Psoas muscle (tissue), 8 donors: ENCODE measurements around the gene UGT1A6. TPM values are rescaled to one million over a fixed set of nuclear protein-coding genes. Genes with fewer than 3 reads are reported as not detected.

Experiments used
- ATAC-seq, 4 donors: fragments of 200-7000 bp; cut with Tn5 transposase; one replicate each; pipeline ENCODE4 v1.9.1; 2020; ENCODE audit warnings: moderate library complexity in 3 of 4, mild to moderate bottlenecking in 2 of 4
- DNase-seq, 2 donors: peaks; one replicate each; pipeline ENCODE4 v3.0.0-alpha.2; 2020
- H3K27ac ChIP-seq: fragments of 200-600 bp; one replicate; pipeline ENCODE4 v1.8.0; 2022
- H3K27me3 ChIP-seq, 3 donors: fragments of 200-600 bp in 1 of 3; one replicate each; pipeline versions ENCODE4 v1.6.1 to v1.8.0; 2013 to 2022; ENCODE audit warnings: low read length in 2 of 3, mild to moderate bottlenecking in 2 of 3, moderate library complexity in 1 of 3; ENCODE audit not compliant: insufficient read depth in 3 of 3
- H3K36me3 ChIP-seq, 2 donors: fragments of 200-600 bp in 1 of 2; one replicate each; pipeline versions ENCODE4 v1.6.1 to v1.8.0; 2013 to 2022; ENCODE audit warnings: low read depth in 1 of 2, mild to moderate bottlenecking in 1 of 2, moderate library complexity in 1 of 2; ENCODE audit not compliant: insufficient read depth in 1 of 2
- H3K4me1 ChIP-seq: fragments of 200-600 bp; one replicate; pipeline ENCODE4 v1.8.0; 2022
- H3K4me3 ChIP-seq: fragments of 200-600 bp; one replicate; pipeline ENCODE4 v1.8.0; 2022; ENCODE audit warnings: mild to moderate bottlenecking
- H3K9me3 ChIP-seq: fragments of 200-600 bp; one replicate; pipeline ENCODE4 v1.8.0; 2022
- WGBS, 3 donors: extraction: QIAGEN DNeasy Blood & Tissue Kit; methylation state at CpG; one replicate each; pipeline versions ENCODE4 v1.1.6 to v1.1.7; 2013; 5-methylcytosine and 5-hydroxymethylcytosine counted together
- intact Hi-C, 2 donors: fragments of 100-400 bp; cut with DNase I; formaldehyde crosslinking; loops; one replicate each; pipeline versions ENCODE4 v1.11.0 to v1.14.2; 2022
- polyA plus RNA-seq, 3 donors: library from polyadenylated mRNA; stranded (reverse); fragments of 200-250 nt; gene quantifications; one replicate each; pipeline ENCODE4 v1.2.3, GENCODE V29; 2013
- total RNA-seq, 4 donors: library from RNA; stranded (reverse); fragmentation: NEBNext Ultra II Directional in 2 of 4; extraction: Animal tissue kit (Norgen Biotek cat#: 25700) in 2 of 4; gene quantifications; one replicate each; pipeline versions ENCODE4 v1.2.1 to v1.2.4, GENCODE V29; 2021 to 2023
- TF ChIP-seq, protein P1 (sequence below): fragments of 200-600 bp; IDR thresholded peaks from one replicate; pipeline ENCODE4 v1.8.0; 2022; ENCODE audit warnings: antibody characterized with exemption
- donor health status: healthy with polysubstance abuse.
- donor health status: DM: no; HTN: no; CAD: no; lungs with moderate emphysema.
- donor health status: Bipolar disorder and iron deficiency.
- donor health status: healthy.
- donor health status: DM: yes; HTN: yes; CAD: no.
- donor health status: DM: no; HTN: no; CAD: no.
- donor health status: DM: no; HTN: no; CAD: no.
- donor health status: DM: yes; HTN: yes; CAD: no.

The UGT1A6 gene
- total and polyA plus RNA-seq, 7 donors: not detected

DNA sequence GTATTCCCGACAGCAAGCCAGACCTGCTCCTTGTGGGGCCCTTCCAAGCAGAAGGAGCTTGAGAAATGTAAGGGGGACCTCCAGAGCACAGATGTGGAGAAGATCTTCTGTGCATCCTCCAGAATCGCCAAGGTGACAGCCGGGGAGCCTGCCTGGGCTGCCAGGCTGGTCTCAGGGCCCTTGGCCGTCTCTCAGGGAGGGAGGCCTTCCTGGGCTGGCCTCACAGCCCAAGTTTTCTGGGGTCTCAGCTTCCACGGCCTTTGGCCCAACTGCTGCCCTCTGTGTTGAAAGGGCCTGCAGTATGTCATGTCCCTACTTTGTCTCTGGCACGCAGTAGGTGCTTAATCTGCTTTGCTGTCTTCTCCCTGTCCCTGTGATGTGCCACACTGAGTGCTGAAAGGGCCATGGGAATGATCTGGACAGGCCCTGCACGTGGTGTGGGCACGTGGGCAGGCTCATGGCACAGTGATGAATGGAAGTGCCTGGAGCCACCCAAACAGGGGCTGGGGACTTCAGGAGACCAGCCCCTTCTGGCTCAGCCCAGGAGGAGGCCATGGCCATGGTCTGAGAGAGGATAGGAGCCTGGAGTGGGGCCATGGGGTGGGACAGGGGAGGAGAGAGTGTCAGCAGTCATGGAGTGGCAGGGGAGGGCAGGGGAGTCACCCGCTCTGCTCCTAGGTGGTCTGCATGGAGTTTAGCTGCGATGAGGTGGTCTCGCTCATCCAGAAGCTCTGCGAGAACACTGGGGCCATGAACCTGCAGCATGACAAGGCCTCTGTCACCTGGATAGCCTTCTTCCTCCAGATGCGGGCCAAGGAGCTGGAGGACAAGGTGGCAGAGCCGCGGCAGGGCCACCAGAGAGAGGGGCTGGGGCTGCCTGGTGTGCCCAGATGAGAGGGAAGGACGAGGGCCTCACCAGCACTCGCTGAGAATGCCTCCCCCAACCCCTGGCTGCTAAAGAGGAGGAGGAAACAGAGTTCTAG lies 126.2 kb downstream of the UGT1A6 start:
- DNase-seq: no peak
- Histone ChIP-seq H3K4me3 (no peak overlapping the region), H3K27ac (no peak overlapping the region), H3K36me3 (no peaks in the 10 kb centered on the region), H3K4me1 (no peaks in the 10 kb centered on the region), H3K27me3 (peaks cover 0 to 4% (median 0%) of the 10 kb centered on the region in 3 donors), H3K9me3 (no peaks in the 10 kb centered on the region)
- intact Hi-C loops: no loop called here
- no peak for ATAC-seq
- TF ChIP-seq, protein P1, sequence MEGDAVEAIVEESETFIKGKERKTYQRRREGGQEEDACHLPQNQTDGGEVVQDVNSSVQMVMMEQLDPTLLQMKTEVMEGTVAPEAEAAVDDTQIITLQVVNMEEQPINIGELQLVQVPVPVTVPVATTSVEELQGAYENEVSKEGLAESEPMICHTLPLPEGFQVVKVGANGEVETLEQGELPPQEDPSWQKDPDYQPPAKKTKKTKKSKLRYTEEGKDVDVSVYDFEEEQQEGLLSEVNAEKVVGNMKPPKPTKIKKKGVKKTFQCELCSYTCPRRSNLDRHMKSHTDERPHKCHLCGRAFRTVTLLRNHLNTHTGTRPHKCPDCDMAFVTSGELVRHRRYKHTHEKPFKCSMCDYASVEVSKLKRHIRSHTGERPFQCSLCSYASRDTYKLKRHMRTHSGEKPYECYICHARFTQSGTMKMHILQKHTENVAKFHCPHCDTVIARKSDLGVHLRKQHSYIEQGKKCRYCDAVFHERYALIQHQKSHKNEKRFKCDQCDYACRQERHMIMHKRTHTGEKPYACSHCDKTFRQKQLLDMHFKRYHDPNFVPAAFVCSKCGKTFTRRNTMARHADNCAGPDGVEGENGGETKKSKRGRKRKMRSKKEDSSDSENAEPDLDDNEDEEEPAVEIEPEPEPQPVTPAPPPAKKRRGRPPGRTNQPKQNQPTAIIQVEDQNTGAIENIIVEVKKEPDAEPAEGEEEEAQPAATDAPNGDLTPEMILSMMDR: no peak
- 72 to 84% (median 74%) methylated on average over 17 of the region's 17 CpGs for WGBS, 3 donors

DNA sequence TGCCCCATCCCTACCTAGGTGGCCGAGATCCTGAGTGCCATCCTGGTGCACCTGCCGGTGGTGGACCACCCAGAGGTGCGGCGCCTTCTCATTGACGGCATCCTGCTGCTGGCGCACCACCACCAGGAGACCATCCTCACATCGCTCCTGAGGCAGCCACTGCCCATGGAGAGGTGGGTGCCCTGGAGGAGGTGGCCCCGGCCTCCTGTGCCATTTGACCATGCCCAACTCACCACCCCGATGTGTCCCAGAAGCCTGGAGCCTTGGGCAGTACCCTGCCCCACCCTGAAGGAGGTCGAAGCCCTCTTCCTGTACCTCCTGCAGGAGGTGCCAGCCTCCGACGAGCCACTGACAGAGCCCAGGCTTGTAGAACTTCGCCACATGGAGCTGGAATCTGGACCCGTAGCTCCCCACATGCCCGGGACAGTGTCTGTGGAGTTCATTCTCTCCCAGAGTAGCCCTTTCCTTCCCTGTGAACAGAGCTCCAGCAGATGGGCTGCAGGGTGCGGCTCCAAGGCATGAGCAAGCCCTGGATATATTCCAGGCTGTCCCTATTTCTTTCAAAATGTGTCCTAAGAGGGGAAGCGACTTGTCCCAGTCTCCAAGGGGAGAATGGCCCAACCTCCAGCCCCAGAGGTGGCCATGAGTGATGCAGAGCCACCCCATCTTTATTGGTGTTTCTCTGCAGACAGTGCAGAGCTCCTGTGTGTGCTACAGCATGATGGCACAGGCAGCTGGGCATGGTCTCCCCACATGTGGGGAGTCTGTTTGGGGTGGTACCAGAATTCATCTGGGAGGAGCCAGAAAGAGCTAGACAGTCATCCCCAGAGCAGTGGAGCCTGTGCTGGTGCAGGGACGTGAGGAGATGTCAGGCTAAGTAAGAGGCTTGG lies 127.4 kb downstream of the UGT1A6 start:
- no peaks in the 10 kb centered on the region for H3K4me1 ChIP-seq
- no peak overlapping the region for H3K27ac ChIP-seq
- H3K27me3 ChIP-seq: peaks cover 0 to 4% (median 0%) of the 10 kb centered on the region in 3 donors
- intact Hi-C loops: no loop called here
- WGBS, 3 donors: 64 to 75% (median 73%) methylated on average over 16 to 18 of the region's 18 CpGs
- no peaks in the 10 kb centered on the region for H3K9me3 ChIP-seq
- ATAC-seq (no peak), DNase-seq (no peak)
- H3K4me3 ChIP-seq: no peak overlapping the region
- TF ChIP-seq, protein P1: no peak
- H3K36me3 ChIP-seq: no peaks in the 10 kb centered on the region

DNA sequence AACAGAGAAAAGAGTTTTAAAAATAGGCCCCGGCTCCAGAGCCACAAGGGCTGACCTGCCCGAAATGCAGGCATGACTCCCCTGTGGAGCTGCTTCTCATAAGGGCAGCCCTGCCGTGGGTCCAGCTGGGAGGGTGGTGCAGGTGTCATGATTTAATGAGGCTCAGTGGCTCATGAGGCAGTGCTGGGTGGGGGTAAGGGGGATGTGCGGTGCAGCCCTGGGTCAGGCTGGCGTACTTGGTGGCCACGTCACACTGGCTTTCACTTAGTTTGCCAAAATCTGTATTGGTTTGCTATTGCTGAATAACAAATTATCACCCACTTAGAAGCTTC lies 128.1 kb downstream of the UGT1A6 start:
- DNase-seq: no peak
- no peaks in the 10 kb centered on the region for H3K36me3 ChIP-seq
- intact Hi-C loops: no loop called here
- no peak overlapping the region for H3K27ac ChIP-seq
- no peaks in the 10 kb centered on the region for H3K9me3 ChIP-seq
- H3K27me3 ChIP-seq: peaks cover 0 to 4% (median 0%) of the 10 kb centered on the region in 3 donors
- ATAC-seq: no peak
- no peaks in the 10 kb centered on the region for H3K4me1 ChIP-seq
- 64 to 76% (median 69%) methylated on average over 6 of the region's 6 CpGs for WGBS, 3 donors
- no peak overlapping the region for H3K4me3 ChIP-seq
- TF ChIP-seq, protein P1: no peak

DNA sequence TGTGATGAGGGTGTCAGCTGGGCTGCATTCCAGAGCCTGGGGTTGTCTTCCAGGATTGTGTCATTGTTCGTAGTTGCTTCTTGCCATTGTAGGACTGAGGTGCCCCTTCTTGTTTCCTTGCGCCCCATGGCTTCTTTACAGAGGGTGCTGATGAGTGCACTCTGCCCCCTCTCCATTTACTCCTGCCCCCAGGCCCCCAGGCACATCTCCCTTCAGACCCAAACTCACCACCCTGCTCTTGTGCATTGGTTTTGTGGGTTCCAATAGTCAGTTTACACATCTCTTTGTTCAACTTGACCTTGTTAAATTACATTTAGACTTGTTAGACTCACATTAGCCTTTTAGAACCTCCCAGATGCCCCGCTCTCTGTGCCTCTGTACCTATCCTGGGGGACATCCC lies 128.5 kb downstream of the UGT1A6 start:
- Histone ChIP-seq H3K36me3 (no peaks in the 10 kb centered on the region), H3K4me1 (no peaks in the 10 kb centered on the region), H3K27ac (no peak overlapping the region), H3K9me3 (no peaks in the 10 kb centered on the region), H3K4me3 (no peak overlapping the region), H3K27me3 (peaks cover 0 to 4% (median 0%) of the 10 kb centered on the region in 3 donors)
- intact Hi-C loops: no loop called here
- ATAC-seq: no peak
- DNase-seq: no peak
- WGBS, 3 donors: 80 to 90% (median 84%) methylated on average over 3 of the region's 3 CpGs
- TF ChIP-seq, protein P1: no peak
